Psoas muscle (tissue), 8 donors: ENCODE measurements around the gene PGM1. TPM values are rescaled to one million over a fixed set of nuclear protein-coding genes. Genes with fewer than 3 reads are reported as not detected.

Experiments used
- ATAC-seq, 4 donors: fragments of 200-7000 bp; cut with Tn5 transposase; one replicate each; pipeline ENCODE4 v1.9.1; 2020; ENCODE audit warnings: moderate library complexity in 3 of 4, mild to moderate bottlenecking in 2 of 4
- DNase-seq, 2 donors: peaks; one replicate each; pipeline ENCODE4 v3.0.0-alpha.2; 2020
- H3K27ac ChIP-seq: fragments of 200-600 bp; one replicate; pipeline ENCODE4 v1.8.0; 2022
- H3K27me3 ChIP-seq, 3 donors: fragments of 200-600 bp in 1 of 3; one replicate each; pipeline versions ENCODE4 v1.6.1 to v1.8.0; 2013 to 2022; ENCODE audit warnings: low read length in 2 of 3, mild to moderate bottlenecking in 2 of 3, moderate library complexity in 1 of 3; ENCODE audit not compliant: insufficient read depth in 3 of 3
- H3K36me3 ChIP-seq, 2 donors: fragments of 200-600 bp in 1 of 2; one replicate each; pipeline versions ENCODE4 v1.6.1 to v1.8.0; 2013 to 2022; ENCODE audit warnings: low read depth in 1 of 2, mild to moderate bottlenecking in 1 of 2, moderate library complexity in 1 of 2; ENCODE audit not compliant: insufficient read depth in 1 of 2
- H3K4me1 ChIP-seq: fragments of 200-600 bp; one replicate; pipeline ENCODE4 v1.8.0; 2022
- H3K4me3 ChIP-seq: fragments of 200-600 bp; one replicate; pipeline ENCODE4 v1.8.0; 2022; ENCODE audit warnings: mild to moderate bottlenecking
- H3K9me3 ChIP-seq: fragments of 200-600 bp; one replicate; pipeline ENCODE4 v1.8.0; 2022
- CTCF ChIP-seq: fragments of 200-600 bp; IDR thresholded peaks from one replicate; pipeline ENCODE4 v1.8.0; 2022; ENCODE audit warnings: antibody characterized with exemption
- whole genome bisulfite sequencing, 3 donors: extraction: QIAGEN DNeasy Blood & Tissue Kit; methylation state at CpG; one replicate each; pipeline versions ENCODE4 v1.1.6 to v1.1.7; 2013; 5-methylcytosine and 5-hydroxymethylcytosine counted together
- intact Hi-C, 2 donors: fragments of 100-400 bp; cut with DNase I; formaldehyde crosslinking; loops; one replicate each; pipeline versions ENCODE4 v1.11.0 to v1.14.2; 2022
- polyA plus RNA-seq, 3 donors: library from polyadenylated mRNA; stranded (reverse); fragments of 200-250 nt; gene quantifications; one replicate each; pipeline ENCODE4 v1.2.3, GENCODE V29; 2013
- total RNA-seq, 4 donors: library from RNA; stranded (reverse); fragmentation: NEBNext Ultra II Directional in 2 of 4; extraction: Animal tissue kit (Norgen Biotek cat#: 25700) in 2 of 4; gene quantifications; one replicate each; pipeline versions ENCODE4 v1.2.1 to v1.2.4, GENCODE V29; 2021 to 2023
- donor health status: healthy with polysubstance abuse.
- donor health status: DM: no; HTN: no; CAD: no; lungs with moderate emphysema.
- donor health status: Bipolar disorder and iron deficiency.
- donor health status: healthy.
- donor health status: DM: yes; HTN: yes; CAD: no.
- donor health status: DM: no; HTN: no; CAD: no.
- donor health status: DM: no; HTN: no; CAD: no.
- donor health status: DM: yes; HTN: yes; CAD: no.

Gene PGM1
- total and polyA plus RNA-seq, 7 donors = 59.6 to 543 (median 364) TPM

GRCh38 chr1:63640633-63641567 lies 47.7 kb downstream of the PGM1 start:
- intact Hi-C loops = no loop called here
- Histone ChIP-seq H3K4me1 (peaks cover 53% of the 10 kb centered on the region), H3K36me3 (peaks cover 0 to 66% of the 10 kb centered on the region in 2 donors), H3K27ac (peak overlapping the region; percentile 89), H3K27me3 (no peaks in the 10 kb centered on the region), H3K9me3 (no peaks in the 10 kb centered on the region), H3K4me3 (no peak overlapping the region)
- ATAC-seq = no peak
- no peak for TF ChIP-seq CTCF
- DNase-seq = no peak
- WGBS, 3 donors = 57 to 89% (median 68%) methylated on average over 4 of the region's 4 CpGs

- intact Hi-C loops = no loop called here
- peak overlapping the region; percentile 89 for H3K27ac ChIP-seq
- H3K9me3 ChIP-seq = no peaks in the 10 kb centered on the region
- no peak for ATAC-seq
- no peak overlapping the region for H3K4me3 ChIP-seq
- no peaks in the 10 kb centered on the region for H3K27me3 ChIP-seq
- no peak for TF ChIP-seq CTCF
- H3K4me1 ChIP-seq = peaks cover 57% of the 10 kb centered on the region
- 37 to 70% (median 38%) methylated on average over 4 of the region's 4 CpGs for WGBS, 3 donors
- no peak for DNase-seq
- H3K36me3 ChIP-seq = peaks cover 0 to 59% of the 10 kb centered on the region in 2 donors
Observed at GRCh38 chr1:63641615-63642014, 48.4 kb downstream of the PGM1 start.

GRCh38 chr1:63642901-63643300 lies 49.7 kb downstream of the PGM1 start:
- peaks cover 57% of the 10 kb centered on the region for H3K4me1 ChIP-seq
- 47 to 73% (median 54%) methylated on average over 2 of the region's 2 CpGs for WGBS, 3 donors
- peaks cover 0 to 51% of the 10 kb centered on the region in 2 donors for H3K36me3 ChIP-seq
- ATAC-seq (no peak), DNase-seq (no peak)
- TF ChIP-seq CTCF = no peak
- peak overlapping the region; percentile 89 for H3K27ac ChIP-seq
- H3K4me3 ChIP-seq = peak overlapping the region; percentile 19
- no peaks in the 10 kb centered on the region for H3K9me3 ChIP-seq
- intact Hi-C loops = no loop called here
- H3K27me3 ChIP-seq = no peaks in the 10 kb centered on the region

GRCh38 chr1:63643517-63643916 lies 50.3 kb downstream of the PGM1 start:
- H3K36me3 ChIP-seq = peaks cover 0 to 51% of the 10 kb centered on the region in 2 donors
- no peaks in the 10 kb centered on the region for H3K27me3 ChIP-seq
- DNase-seq = peak in 1 of 2 donors; percentile 70
- peak overlapping the region; percentile 89 for H3K27ac ChIP-seq
- peaks cover 57% of the 10 kb centered on the region for H3K4me1 ChIP-seq
- H3K4me3 ChIP-seq = peak overlapping the region; percentile 19
- WGBS, 3 donors = 27 to 40% (median 31%) methylated on average over 3 of the region's 3 CpGs
- TF ChIP-seq CTCF = no peak
- peak; percentile 84 to 91 (median 90) for ATAC-seq
- no peaks in the 10 kb centered on the region for H3K9me3 ChIP-seq
- intact Hi-C loops = no loop called here
